PC-9 (cell line): ENCODE results near the gene HBS1L.

Experiments used
- CTCF ChIP-seq: fragments of 200-600 bp; sonication (generic); conservative IDR thresholded peaks from 2 replicates; pipeline ENCODE4 v1.6.1; 2017; ENCODE audit warnings: mixed run types, antibody characterized with exemption, mild to moderate bottlenecking, moderate library complexity
- EZH2 ChIP-seq: fragments of 200-600 bp; sonication (generic); IDR thresholded peaks from 2 replicates; pipeline ENCODE4 v1.8.0; 2017; ENCODE audit warnings: antibody characterized with exemption, low read depth

DNA sequence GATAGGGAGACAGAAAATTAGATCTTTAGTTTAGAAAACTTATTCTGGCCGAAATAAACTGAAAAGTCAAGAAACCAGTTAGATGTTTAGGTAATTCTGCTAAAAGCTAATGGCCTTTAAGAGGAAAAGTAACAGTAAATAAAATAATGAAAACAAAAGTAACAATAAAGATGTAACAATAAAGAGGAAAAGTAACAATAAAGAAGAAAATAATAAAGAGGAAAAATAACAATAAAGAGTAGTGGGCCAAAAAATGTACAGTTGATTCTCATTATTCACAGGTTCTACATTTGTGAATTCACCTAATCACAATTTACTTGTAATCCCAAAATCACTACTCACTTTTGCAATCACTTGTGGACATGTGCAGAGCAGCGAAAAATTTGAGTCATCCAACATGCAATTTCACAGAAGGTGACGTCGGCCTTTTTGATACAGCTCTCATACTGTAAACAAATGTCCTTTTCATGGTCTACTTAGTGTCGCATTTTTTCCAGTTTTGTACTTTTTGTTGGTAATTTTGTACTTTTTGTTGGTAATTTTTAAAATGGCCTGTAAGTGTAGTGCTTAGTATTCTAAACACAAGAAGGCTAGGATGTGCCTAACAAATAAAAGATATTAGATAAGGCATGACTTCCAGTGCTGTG lies 24.0 kb downstream of the HBS1L start:
- no peak for TF ChIP-seq CTCF
- no peak for TF ChIP-seq EZH2
